ENCODE results near the gene ALCAM.
"Not testable (repeated sequence)": the region's sequence is repeated elsewhere in the genome, so short reads cannot be mapped to it uniquely, and the experiment has no call there.

Gene ALCAM

DNA sequence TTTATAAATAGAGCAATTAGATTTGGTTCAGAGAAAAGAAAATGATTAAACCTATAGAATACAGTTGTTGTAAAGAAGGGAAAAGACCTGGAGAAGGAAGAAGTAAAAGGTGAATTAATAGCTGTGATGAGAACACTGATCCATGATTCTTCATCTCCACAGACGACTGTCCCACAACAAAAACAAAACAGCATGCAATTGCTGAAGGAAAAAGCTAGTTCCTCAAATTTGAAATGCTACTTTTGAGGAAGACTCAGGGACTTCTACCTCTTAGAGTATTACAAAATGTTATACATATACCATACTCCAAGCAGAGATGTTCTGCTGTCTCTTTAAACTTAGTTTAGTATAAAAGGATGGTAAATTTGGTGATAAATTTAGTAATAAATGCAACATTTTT, 21.5 kb downstream of the ALCAM start:
- DNase-seq (ENCODE audit: low read depth in 2 of 2): no peak

DNA sequence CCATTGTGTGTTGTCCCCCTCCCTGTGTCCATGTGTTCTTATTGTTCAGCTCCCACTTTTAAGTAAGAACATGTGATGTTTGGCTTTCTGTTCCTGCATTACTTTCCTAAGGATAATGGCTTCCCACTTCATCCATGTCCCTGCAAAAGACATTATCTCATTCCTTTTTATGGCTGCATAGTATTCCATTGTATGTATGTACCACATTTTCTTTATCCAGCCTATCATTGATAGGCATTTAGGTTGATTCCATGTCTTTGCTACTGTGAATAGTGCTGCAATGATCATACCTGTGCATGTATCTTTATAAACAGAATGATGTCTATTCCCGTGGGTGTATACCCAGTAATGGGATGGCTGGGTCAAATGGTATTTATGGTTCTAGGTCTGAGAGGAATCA, 23.1 kb downstream of the ALCAM start:
- DNase-seq (ENCODE audit: low read depth in 2 of 2): not testable (repeated sequence)

DNA sequence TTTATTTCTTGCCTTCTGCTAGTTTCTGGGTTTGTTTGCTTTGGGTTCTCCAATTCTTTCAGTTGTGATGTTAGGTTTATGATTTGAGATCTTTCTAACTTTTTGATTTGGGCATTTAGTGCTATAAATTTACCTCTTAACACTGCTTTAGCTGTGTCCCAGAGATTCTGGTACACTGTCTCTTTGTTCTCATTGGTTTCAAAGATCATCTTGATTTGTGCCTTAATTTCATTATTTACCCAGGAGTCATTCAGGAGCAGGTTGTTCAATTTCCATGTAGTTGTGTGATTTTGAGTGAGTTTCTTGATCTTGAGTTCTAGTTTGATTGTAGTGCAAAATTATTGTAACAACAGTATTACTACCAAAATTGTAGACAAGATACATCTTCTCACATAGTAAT, 25.9 kb downstream of the ALCAM start:
- not testable (repeated sequence) for DNase-seq (ENCODE audit: low read depth in 2 of 2)

DNA sequence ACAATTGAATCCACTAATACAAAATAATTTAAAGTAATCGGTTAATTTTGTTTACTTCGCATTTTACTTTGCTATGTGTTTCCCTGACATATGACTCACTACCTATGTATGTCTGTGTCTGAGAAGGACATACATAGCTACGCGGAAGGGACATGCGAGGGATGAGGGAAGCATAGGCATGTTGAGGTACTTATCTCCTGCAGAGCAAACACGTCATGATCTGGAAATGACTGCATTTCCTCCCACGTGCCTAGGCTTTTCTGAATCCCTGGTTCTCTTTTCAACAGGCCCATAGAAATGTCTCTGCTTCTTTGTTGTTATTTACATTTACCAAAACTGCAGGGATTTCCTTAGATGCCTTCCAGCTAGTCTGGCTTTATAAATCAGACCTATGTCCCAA, 27.5 kb downstream of the ALCAM start:
- DNase-seq (ENCODE audit: low read depth in 2 of 2): no peak

DNA sequence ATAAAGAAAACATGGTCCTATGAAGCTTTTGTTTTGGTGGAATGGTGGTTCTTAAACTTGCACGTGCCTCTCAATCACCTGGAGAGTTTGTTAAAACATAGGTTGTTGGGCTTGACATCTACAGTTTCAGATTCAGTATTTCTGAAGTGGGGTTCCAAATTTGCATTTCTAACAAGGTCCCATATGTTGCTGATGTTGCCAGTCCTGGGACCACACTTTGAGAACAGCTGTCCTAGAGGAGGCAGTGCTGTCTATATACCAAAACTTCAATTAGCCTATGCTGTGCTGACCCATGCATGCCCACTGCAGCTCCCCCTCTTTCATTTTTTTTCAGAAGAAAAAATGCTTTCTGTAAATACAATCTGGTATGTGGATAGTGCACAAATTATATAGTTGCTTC, 31.3 kb downstream of the ALCAM start:
- DNase-seq (ENCODE audit: low read depth in 2 of 2): no peak

DNA sequence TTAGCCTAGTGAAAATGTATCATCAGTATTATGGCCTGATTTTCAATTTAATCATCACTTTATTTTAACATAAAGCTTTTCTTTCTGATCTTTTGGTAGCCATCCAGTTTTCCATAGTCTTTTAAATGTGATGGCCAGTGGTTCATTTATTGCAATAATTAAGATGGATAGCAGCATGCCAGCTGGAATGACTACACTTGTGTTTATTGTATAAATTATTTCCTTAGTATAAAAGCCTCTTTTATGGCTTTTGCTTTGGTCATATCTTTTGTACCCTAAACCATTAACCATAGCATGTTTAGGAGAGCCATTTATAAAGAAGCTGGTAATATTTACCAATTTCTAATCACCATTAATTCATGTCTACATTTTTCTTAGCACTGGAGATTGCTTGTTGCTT, 31.7 kb downstream of the ALCAM start:
- DNase-seq (ENCODE audit: low read depth in 2 of 2): no peak

DNA sequence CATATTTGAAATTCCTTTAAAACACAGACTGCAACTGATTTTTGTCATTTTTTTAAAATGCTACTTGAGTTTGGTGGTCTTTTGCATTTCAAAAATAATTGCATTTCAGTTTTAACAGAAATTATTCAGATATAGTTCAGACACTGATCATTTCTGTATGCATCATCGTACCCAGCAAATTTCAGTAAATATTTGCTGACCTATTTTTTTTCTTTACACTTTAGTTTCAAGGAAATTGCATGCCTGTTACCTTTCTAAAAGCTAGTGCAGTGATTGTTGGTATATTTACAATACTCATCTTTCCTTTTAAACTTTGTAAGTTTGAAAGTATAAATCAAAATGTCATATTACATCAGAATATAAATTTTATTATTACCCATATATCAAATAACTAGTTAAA, 32.4 kb downstream of the ALCAM start:
- DNase-seq (ENCODE audit: low read depth in 2 of 2): no peak

DNA sequence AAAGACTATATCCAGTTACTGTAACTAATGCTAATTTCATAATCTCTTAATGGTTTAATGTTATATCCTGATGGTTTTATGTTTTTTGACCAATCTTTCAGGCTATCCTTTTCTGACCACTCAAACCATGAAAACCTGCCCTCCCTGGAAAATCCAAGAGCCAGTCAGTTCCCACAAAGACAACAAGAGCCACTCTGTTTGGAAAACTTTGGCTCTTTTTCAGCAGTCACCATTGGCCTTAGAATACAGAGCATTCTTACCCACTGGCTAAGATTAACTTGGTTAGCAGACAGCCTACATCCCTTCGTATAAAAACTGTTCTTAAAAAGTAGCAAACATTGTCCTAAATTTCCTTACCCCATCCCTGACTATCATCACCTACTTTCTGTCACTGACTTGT, 32.9 kb downstream of the ALCAM start:
- DNase-seq (ENCODE audit: low read depth in 2 of 2): no peak

DNA sequence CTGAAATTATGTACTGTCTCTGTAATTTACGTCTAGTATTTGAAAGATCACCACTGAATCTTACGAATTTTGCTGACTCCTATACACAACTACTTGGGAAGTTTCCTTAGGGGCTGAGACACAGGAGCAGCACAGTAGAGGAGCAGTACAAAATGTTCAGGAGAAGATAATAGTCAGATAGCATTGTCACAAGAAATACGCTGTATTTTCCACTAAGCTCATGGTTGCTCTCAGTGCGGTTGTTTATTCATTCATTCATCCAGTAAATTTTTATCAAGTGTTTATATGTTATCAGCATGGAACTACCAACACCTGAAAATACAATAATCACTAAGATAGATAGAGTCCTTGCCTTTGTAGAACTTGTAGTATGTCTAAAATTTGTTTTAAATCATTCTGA, 34.5 kb downstream of the ALCAM start:
- DNase-seq (ENCODE audit: low read depth in 2 of 2): no peak

DNA sequence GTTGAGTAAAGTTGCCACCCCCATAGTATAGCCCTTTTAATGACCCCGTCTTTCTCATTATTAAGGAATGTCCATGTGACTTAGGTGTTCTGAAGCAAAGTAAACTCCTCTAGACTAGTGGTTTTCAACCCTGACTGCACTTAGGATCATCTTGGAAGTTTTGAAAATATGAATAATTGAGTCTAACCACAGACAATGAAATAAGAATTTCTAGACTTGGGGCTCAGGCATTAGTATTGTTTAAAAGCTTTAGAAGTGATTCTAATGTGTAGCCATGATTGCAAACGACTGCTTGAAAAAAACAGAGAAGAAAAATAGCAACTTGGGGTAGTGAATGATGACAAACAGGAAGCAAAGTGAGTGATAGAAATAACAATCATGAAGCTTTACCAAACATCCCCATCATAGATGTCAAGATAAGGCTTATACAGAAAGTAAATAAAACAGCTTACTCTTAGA, 35.0 kb downstream of the ALCAM start:
- no peak for DNase-seq (ENCODE audit: low read depth in 2 of 2)

DNA sequence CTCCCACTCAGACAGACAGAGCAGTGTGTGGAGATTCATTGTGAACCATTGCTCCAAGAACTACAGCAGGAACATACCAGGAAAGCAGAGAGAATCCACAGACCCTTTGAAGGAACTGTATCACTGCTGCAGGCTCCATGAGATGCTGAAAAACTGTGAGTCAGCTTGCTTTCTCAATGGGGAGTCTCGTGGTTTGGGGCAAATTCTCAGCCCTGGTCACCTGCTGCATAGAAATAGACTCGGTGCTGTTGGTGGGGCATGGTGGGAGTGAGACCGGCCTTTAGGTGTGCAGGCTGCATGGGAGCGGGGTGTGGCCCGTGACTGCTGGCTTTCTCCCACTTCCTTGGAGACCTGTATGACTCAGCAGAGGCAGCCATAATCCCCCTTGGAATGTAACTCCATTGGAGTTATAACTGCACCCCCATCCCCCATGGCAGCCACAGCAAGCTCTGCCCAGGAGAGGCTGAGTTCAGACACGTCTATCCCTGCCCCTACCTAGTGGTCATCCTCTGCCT, 35.6 kb downstream of the ALCAM start:
- no peak for DNase-seq (ENCODE audit: low read depth in 2 of 2)

DNA sequence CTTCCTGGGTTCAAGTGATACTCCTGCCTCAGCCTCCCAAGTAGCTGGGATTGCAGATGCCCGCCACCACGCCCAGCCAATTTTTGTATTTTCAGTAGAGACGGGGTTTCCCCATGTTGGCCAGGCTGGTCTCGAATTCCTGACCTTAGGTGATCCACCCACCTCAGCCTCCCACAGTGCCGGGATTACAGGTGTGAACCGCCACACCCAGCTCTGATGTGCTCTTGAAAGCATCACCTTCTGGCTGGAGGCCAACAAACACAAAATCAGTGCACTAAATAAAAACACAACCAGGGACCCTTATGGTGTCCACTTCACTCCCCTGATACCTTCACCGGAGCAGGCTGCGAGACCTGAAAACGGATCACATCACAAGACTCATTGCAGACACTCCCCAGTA, 36.3 kb downstream of the ALCAM start:
- DNase-seq (ENCODE audit: low read depth in 2 of 2): not testable (repeated sequence)

DNA sequence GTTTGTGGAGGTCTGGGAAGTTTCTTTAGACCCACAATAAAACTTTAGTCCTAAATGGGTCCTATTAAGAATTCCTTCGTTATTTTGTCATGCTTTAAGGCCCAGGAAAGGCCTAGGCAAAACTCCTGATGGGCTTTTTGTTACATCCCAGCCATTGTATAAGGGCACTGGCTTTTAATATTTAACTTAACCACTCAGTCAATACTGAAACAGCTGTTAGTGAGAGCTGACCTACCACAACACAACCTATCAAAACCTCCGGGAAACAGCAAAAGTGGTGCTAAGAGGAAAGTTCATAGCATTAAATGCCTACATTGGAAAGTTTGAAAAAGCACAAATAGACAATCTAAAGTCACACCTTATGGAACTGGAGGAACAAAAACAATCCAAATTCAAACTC, 39.6 kb downstream of the ALCAM start:
- DNase-seq (ENCODE audit: low read depth in 2 of 2): no peak

DNA sequence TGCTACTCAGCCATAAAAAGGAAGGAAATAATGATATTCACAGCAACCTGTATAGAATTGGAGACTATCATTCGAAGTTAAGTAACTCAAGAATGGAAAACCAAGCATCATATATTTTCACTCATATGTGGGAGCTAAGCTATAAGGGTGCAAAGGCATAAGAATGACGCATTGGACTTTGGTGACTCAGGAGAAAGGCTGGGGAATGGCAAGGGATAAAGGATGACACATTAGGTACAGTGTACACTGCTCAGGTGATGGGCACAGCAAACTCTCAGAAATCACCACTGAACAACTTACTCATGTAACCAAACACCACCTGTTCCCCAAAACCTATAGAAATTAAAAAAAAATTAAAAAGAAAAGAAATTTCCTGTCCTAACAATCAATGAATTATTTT, 42.7 kb downstream of the ALCAM start:
- no peak for DNase-seq (ENCODE audit: low read depth in 2 of 2)

DNA sequence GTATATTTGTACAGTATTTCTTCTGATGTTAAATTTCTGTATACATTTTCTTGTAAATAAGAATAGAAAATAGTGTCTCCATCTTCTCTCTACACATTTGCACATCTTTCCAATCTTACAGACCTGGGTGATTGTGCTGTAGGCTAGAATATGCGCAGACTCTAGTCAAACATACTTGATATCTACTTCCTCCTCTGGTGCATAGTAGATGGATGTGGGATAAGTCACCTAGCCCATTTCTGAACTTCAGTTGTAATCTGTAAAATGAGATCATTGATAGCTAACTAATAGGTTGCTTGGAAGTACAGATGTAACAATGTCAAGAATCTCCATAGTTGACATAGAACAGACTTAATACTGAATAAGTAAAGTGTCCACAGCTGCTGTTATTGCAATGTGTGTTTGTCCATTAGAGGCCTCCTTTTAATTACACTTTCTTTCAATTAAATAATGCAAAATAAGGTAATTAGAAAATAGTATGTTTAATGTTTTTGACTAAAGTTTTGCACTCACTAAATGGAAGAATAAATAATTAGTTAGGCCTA, 46.7 kb downstream of the ALCAM start:
- DNase-seq (ENCODE audit: low read depth in 2 of 2): no peak

DNA sequence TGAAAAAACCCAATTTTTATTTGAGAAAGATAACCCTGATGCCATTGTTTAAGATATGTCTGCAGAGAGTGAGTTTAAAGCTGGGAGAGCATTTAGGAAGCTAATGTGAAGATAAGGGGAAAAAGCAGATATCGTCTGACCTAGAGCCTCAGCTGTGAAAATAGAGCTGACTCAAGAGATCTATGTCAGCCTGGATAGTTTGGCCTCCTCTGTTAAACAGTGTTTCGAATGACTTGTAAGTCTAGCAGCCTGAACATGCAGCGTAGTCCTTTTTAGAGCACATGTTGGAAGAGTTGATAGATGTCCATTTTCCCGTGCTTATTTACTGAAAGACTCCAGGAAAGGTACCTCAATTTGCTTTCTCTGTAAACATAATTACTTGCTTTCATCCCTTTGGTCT, 48.1 kb downstream of the ALCAM start:
- DNase-seq (ENCODE audit: low read depth in 2 of 2): no peak

DNA sequence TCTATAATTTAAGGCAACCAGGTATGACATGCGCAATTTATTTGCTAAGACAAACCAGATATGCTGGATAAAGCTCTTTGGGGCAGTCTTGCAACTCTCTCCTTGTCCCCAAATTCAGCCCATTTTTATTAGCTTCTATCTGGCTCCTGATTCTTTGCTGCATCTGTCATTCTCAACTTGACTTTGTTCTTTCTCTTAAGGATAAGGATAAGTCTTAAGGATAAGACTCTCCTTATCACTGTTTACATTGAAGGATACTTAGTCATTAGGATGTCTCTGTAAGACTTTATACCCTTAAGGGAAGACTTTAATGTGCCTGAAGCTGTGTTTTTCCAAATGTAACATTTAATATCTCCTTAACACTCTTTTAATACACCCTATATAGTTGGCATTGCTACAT, 49.2 kb downstream of the ALCAM start:
- DNase-seq (ENCODE audit: low read depth in 2 of 2): no peak

DNA sequence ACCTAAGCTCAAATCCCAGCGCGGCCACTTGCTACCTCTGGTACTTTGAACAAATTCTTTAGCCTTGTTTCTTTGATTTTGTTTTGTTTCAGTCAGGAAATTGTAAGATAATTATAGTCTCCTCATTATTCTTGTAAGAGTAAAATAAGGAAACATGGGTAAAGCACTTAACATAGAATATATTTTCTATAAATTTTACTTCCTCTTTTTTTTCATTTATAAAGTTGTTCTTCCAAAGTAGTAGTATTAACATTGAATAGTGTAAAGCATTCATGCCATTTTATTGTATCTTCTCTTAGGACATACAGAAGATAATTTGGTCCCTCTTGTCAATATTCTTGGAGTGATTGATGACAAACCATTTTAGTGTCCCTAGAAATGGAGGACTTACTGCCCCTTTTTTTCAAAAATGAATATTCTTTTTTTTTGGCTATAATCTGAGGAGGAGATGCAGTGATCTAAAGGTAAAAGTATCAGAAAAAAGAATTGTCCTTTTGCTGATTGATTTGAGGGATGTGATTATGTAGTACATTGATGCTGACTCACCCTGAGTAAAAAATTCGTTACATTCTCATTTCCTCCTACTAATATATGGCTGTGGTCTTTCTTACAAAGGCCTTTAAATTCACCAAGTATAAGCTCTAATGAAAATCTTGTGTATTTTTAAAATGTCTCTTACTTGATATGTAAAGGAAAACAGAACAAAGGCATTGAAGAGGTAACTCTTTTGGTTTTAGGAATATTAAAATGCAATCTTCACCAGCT, 51.0 kb downstream of the ALCAM start:
- DNase-seq (ENCODE audit: low read depth in 2 of 2): no peak

DNA sequence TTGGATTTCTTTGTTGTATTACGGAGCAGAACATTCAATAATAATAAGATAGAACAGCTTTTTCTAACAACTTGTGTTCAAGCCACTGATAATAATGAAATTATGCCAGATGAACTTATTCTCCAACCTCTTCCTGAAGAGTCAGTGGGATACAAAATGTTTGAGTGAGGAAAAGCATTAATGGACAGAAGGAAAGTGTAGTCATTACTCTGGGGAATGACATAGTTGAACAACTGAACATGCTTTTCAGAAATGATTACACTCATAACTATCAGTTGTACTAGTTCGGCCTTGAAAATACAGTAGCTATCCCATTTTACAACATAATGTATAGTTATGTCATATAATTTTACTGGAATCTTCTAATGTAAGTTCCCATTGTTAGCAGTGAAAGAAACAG, 55.9 kb downstream of the ALCAM start:
- DNase-seq (ENCODE audit: low read depth in 2 of 2): no peak

DNA sequence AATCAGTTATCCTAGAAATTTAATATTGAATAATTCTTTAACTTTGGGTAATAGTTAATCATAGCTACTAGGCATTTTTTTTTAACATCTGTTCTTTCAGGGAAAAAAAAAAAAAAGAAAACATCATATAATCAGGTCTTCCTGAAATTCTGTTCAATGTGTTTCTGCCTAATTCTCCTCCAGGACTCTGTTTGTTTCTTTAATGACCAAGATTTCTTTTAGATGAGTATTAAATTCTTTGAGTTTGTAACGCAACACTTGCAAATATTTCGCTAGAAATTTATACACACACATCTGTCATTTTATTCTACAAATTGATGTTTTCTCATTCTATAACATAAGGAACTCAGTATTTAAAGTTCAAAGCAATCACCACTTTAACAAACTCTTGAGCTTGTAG, 56.7 kb downstream of the ALCAM start:
- no peak for DNase-seq (ENCODE audit: low read depth in 2 of 2)

DNA sequence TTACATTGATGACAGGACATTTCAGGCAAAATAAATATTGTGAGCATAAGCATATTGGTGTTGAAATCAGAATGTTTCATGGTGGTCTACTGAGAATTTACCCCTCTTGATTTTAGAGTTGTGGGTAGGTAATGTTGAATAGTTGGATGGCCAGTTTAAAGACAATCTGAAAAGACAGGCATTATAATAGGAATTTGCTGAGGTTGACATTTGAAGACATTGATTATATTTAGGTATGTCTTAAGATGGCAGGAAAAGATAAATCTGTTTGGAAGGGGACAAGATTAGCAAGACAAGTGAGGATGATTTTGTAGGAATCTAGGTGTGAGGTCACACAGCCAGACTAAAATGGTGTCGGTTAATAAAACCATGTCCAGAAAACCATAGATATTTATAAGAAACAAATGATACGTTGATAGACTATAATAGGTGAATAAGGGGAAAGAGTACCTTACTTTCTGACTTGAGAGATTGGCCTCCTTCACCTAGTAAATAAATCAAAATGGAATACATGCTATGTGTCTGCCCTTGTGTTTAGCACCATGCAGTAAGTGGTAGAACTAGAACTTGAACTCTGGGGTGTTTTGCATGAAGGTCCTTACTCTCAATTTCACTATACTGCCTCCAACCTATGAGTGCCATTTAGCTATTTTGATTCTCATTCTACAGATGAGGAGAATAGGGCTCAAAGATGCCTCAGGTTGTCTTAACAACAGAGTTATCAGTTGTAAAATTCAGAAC, 57.9 kb downstream of the ALCAM start:
- no peak for DNase-seq (ENCODE audit: low read depth in 2 of 2)

DNA sequence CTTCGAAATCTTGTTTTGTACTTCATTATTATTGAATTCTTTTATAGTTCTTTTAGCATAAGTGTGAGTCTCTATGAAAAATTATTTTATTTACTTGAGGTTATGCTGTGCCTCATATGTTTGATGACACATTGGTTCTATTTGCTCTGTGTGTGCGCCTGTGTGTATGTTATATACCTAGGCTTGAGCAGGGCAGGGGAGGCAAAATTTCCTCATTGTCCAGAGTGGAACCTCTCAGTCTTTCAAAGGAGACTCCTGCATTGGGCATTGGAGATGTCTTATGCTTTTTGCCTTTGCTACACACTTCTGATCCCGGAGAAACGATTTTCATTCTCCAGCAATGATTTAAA, 58.4 kb downstream of the ALCAM start:
- no peak for DNase-seq (ENCODE audit: low read depth in 2 of 2)

DNA sequence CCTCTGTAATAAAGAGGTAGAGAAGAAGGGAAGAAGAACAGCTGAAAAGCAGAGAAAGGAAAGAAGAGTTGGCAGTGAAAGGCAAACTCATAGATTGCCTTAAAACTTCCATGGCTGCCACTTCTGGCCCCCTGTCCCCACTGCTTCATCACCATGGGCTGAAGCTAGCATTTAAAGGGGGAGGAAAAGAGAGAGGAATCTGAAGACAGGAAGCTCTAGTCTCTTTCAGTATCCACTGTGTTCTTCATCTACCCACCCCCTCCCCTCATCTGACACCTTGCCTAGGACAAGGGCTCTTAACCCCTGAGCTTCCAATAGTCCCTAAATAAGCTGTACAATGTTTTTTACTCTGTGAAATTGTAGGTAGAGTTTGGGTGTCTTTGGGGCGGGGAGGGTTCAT, 60.6 kb downstream of the ALCAM start:
- DNase-seq (ENCODE audit: low read depth in 2 of 2): no peak

Measured in stimulated activated CD8-positive, alpha-beta memory T cell treated with anti-CD3 and anti-CD28 coated beads, Interleukin-2, amount 100 ng/mL, for 48 hours (primary cell).